ENCODE results near the gene ADIPOR2. TPM values are rescaled to one million over a fixed set of nuclear protein-coding genes. Genes with fewer than 3 reads are reported as not detected.
"Not testable (repeated sequence)": the region's sequence is repeated elsewhere in the genome, so short reads cannot be mapped to it uniquely, and the experiment has no call there.

Gene ADIPOR2
- total RNA-seq, 1 experiment from 2014 or later = 84.0 TPM

DNA sequence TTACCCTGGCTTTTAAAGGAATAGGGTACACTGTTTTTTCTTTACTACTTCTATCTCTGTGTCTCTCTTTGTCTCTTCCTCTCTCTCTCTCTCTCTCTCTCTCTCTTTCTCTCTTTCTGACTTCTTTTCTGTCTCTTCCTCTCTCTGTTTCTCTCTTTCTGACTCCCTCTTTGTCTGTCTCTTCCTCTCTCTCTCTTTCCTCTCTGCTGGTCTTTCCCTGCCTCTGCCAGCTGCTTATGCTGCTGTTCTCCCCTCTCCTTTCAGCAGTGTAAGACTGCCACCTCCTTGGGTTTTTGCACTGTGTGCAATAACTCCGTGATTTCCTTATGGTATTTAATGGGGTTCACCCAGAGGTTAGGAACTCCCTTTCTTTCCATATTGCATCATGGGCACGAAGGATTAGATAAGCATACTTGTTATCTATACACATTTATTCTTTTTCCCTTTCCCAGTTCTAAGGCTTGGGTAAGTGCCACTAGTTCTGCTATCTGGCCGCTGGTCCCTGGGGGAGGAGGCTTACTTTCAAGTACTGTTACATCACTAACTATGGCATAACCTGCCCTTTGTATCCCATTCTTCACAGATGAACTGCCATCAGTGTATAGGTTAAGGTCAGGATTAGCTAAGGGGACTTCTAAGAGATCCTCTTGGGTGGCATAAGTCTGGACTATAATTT lies 20.8 kb downstream of the ADIPOR2 start:
- H3K9me3 ChIP-seq (ENCODE audit: low read depth, low read length, poor library complexity, severe bottlenecking); H3K27me3 ChIP-seq (replicated peaks; ENCODE audit: insufficient read depth, low read depth, low read length, poor library complexity); CTCF ChIA-PET; H3K36me3 ChIP-seq (ENCODE audit: insufficient read depth, low read length, poor library complexity, severe bottlenecking); H3K4me3 ChIP-seq (ENCODE audit: low read depth, low read length, poor library complexity, severe bottlenecking); H3K4me1 ChIP-seq (ENCODE audit: insufficient read depth, low read length, poor library complexity, severe bottlenecking); POLR2A ChIA-PET (ENCODE audit: low non-redundant PET); intact Hi-C loops (cut with micrococcal nuclease; ENCODE audit: unreplicated experiment); H3K27ac ChIP-seq (ENCODE audit: low read depth, low read length, poor library complexity, severe bottlenecking); BruUV-seq (replicated peaks): not testable (repeated sequence)
- peak; percentile 22 for DNase-seq (ENCODE audit: low spot score)

DNA sequence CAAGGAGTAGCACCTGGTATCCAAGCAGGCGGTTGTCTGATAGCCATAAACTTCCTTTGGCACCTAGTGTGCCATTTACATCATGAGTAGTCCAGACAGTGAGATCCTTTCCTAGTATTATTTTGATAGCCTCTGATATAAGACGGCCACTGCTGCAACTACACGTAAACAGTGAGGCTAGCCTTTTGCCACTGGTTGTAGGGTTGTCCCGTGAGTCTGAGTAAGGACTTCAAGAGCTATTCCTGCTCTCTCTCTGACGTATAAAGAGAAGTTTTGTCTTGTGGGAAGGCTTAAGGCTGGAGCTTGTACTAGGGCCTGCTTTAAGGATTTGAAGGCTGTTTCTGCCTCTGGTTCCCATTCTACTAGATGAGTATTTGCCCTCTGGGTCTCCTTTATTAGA lies 21.4 kb downstream of the ADIPOR2 start:
- H3K4me3 ChIP-seq (ENCODE audit: low read depth, low read length, poor library complexity, severe bottlenecking); H3K36me3 ChIP-seq (ENCODE audit: insufficient read depth, low read length, poor library complexity, severe bottlenecking); DNase-seq (ENCODE audit: low spot score); intact Hi-C loops (cut with micrococcal nuclease; ENCODE audit: unreplicated experiment); H3K27me3 ChIP-seq (replicated peaks; ENCODE audit: insufficient read depth, low read depth, low read length, poor library complexity); H3K9me3 ChIP-seq (ENCODE audit: low read depth, low read length, poor library complexity, severe bottlenecking); BruUV-seq (replicated peaks); POLR2A ChIA-PET (ENCODE audit: low non-redundant PET); H3K4me1 ChIP-seq (ENCODE audit: insufficient read depth, low read length, poor library complexity, severe bottlenecking); H3K27ac ChIP-seq (ENCODE audit: low read depth, low read length, poor library complexity, severe bottlenecking): not testable (repeated sequence)
- CTCF ChIA-PET = interaction anchor here (0.6 kb wide), 1 partner anchor 19 kb away, joined by 3 read pairs; no protein-coding TSS in a partner anchor

DNA sequence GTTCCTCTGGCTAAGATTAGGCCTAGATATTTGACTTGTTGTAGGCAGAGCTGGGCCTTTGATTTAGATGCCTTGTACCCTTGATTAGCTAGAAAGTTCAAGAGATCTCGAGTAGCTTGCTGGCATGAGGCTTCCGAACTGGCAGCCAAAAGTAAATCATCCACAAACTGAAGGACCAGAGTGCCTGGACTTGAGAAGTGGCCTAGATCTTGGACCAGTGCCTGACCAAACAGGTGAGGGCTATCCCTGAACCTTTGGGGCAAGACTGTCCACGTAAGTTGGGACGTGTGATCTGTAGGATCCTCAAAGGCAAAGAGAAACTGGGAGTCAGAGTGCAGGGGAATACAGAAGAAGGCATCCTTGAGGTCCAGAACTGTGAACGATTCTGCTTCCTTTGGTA lies 22.0 kb downstream of the ADIPOR2 start:
- CTCF ChIA-PET; DNase-seq (ENCODE audit: low spot score); H3K27ac ChIP-seq (ENCODE audit: low read depth, low read length, poor library complexity, severe bottlenecking); BruUV-seq (replicated peaks); H3K36me3 ChIP-seq (ENCODE audit: insufficient read depth, low read length, poor library complexity, severe bottlenecking); H3K9me3 ChIP-seq (ENCODE audit: low read depth, low read length, poor library complexity, severe bottlenecking); POLR2A ChIA-PET (ENCODE audit: low non-redundant PET); intact Hi-C loops (cut with micrococcal nuclease; ENCODE audit: unreplicated experiment); H3K4me1 ChIP-seq (ENCODE audit: insufficient read depth, low read length, poor library complexity, severe bottlenecking); H3K4me3 ChIP-seq (ENCODE audit: low read depth, low read length, poor library complexity, severe bottlenecking); H3K27me3 ChIP-seq (replicated peaks; ENCODE audit: insufficient read depth, low read depth, low read length, poor library complexity): not testable (repeated sequence)

DNA sequence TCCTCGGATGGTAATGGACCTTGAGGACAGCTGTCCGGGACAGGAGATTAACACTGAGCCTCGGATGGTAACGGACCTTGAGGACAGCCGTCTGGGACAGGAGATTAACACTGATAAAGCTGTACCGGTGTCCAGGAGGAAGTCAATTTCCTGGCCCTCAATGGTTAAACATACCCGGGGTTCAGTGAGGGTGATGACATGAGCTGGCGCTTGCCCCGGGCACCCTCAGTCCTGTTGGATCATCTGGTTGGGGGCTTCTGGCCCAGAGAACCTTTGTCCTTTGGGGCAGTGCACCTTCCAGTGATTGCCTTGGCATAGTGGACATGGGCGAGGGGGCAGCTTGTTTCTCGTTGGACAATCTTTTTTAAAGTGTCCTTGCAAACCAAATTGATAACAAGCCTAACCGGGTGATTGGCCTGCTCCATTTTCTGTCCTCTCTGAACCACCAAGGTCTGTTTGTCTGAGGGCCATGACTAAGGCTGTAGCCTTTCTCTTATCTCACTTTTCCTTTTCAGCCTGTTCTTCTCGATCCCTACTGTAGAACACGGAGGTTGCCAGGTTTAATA lies 23.0 kb downstream of the ADIPOR2 start:
- H3K36me3 ChIP-seq (ENCODE audit: insufficient read depth, low read length, poor library complexity, severe bottlenecking); H3K27me3 ChIP-seq (replicated peaks; ENCODE audit: insufficient read depth, low read depth, low read length, poor library complexity); CTCF ChIA-PET; H3K27ac ChIP-seq (ENCODE audit: low read depth, low read length, poor library complexity, severe bottlenecking); H3K4me1 ChIP-seq (ENCODE audit: insufficient read depth, low read length, poor library complexity, severe bottlenecking); intact Hi-C loops (cut with micrococcal nuclease; ENCODE audit: unreplicated experiment); H3K9me3 ChIP-seq (ENCODE audit: low read depth, low read length, poor library complexity, severe bottlenecking); POLR2A ChIA-PET (ENCODE audit: low non-redundant PET); BruUV-seq (replicated peaks); H3K4me3 ChIP-seq (ENCODE audit: low read depth, low read length, poor library complexity, severe bottlenecking); DNase-seq (ENCODE audit: low spot score): not testable (repeated sequence)

DNA sequence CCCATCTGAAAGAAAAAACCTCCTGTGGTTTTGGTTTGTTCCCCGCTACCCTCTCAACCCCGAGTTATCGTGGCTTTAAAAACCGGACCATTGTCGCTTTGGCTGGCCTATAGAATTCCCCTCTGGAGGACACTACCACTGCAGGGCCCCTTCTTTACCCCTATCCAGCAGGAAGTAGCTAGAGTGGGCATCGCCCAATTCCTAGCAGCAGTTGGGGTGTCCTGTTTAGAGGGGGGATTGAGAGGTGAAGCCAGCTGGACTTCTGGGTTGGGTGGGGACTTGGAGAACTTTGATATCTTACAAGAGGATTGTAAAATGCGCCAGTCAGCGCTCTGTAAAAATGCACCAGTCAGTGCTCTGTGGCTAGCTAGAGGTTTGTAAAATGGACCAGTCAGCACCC lies 24.6 kb downstream of the ADIPOR2 start:
- H3K27ac ChIP-seq (ENCODE audit: low read depth, low read length, poor library complexity, severe bottlenecking); H3K4me1 ChIP-seq (ENCODE audit: insufficient read depth, low read length, poor library complexity, severe bottlenecking); BruUV-seq (replicated peaks); CTCF ChIA-PET; H3K9me3 ChIP-seq (ENCODE audit: low read depth, low read length, poor library complexity, severe bottlenecking); H3K36me3 ChIP-seq (ENCODE audit: insufficient read depth, low read length, poor library complexity, severe bottlenecking); POLR2A ChIA-PET (ENCODE audit: low non-redundant PET); intact Hi-C loops (cut with micrococcal nuclease; ENCODE audit: unreplicated experiment); H3K4me3 ChIP-seq (ENCODE audit: low read depth, low read length, poor library complexity, severe bottlenecking); DNase-seq (ENCODE audit: low spot score); H3K27me3 ChIP-seq (replicated peaks; ENCODE audit: insufficient read depth, low read depth, low read length, poor library complexity): not testable (repeated sequence)

All from A673 (cell line).